Naive thymus-derived CD8-positive, alpha-beta T cell (primary cell): ENCODE data around the gene MGAT4A. TPM values are rescaled to one million over a fixed set of nuclear protein-coding genes. Genes with fewer than 3 reads are reported as not detected.

ENCODE experiments used
- ATAC-seq, 2 donors: fragments of 150-1000 bp; cut with Tn5 transposase in 1 of 2; sonication (Bioruptor Pico), chemical (Tn5 transposase) in 1 of 2; 1 replicate in 1 of 2; 2 replicates in 1 of 2; pipeline ENCODE4 v1.10.0; 2021; ENCODE audit warnings: mild to moderate bottlenecking in 2 of 2, moderate library complexity in 2 of 2
- POLR2A ChIA-PET: fragments of 350-600 bp; sonication (Branson Sonifier 250); formaldehyde crosslinking; loops from one replicate; lab custom pipeline; 2021; ENCODE audit warnings: antibody characterized with exemption; lab: Charles Lee
- DNase-seq, 10 donors: peaks; one replicate each; pipeline versions ENCODE4 v3.0.0 to v3.0.0-alpha.2; 2020 to 2022
- H3K27ac Mint-ChIP-seq, 10 donors: one replicate each; pipeline ENCODE4 v1.8.0; 2020 to 2022; ENCODE audit warnings: mild to moderate bottlenecking in 10 of 10, mixed read lengths in 10 of 10, moderate library complexity in 4 of 10, inconsistent platforms in 1 of 10
- H3K27me3 Mint-ChIP-seq, 5 donors: one replicate each; pipeline ENCODE4 v1.8.0; 2021 to 2022; ENCODE audit warnings: mixed read lengths in 5 of 5
- H3K36me3 Mint-ChIP-seq, 3 donors: one replicate each; pipeline ENCODE4 v1.8.0; 2020 to 2022; ENCODE audit warnings: mixed read lengths in 3 of 3, mild to moderate bottlenecking in 2 of 3, inconsistent platforms in 1 of 3
- H3K4me1 Mint-ChIP-seq, 4 donors: one replicate each; pipeline ENCODE4 v1.8.0; 2021 to 2022; ENCODE audit warnings: mixed read lengths in 4 of 4
- H3K4me3 Mint-ChIP-seq, 10 donors: one replicate each; pipeline ENCODE4 v1.8.0; 2020 to 2022; ENCODE audit warnings: mild to moderate bottlenecking in 10 of 10, mixed read lengths in 10 of 10, moderate library complexity in 6 of 10, inconsistent platforms in 1 of 10
- H3K9me3 Mint-ChIP-seq, 9 donors: one replicate each; pipeline ENCODE4 v1.8.0; 2020 to 2022; ENCODE audit warnings: mixed read lengths in 9 of 9, mild to moderate bottlenecking in 3 of 9, inconsistent platforms in 1 of 9, moderate library complexity in 1 of 9
- polyA plus RNA-seq, 3 donors: library from polyadenylated mRNA; unstranded; fragments of 300-500 nt; fragmentation: Illumina TruSeq; gene quantifications; one replicate each; pipeline ENCODE4 v1.2.3, GENCODE V29; 2021
- total RNA-seq, 8 experiments: library from RNA in 2 of 8; stranded (reverse) in 2 of 8; gene quantifications; one replicate each; pipeline ENCODE4 v1.2.3 and lab custom pipeline; 2021 to 2026

Gene MGAT4A
- total RNA-seq (100 to 1,000 TPM; 291 to 295 TPM), polyA plus RNA-seq (100 to 1,000 TPM; 285 to 350 (median 310) TPM), total RNA-seq (lab: John Stamatoyannopoulos, UW) (90.9 to 512 (median 343) reads per million in 6 experiments)

GRCh38 chr2:98731041-98731893 lies at the start of gene MGAT4A:
TSS of gene MGAT4A (minus strand) at chr2:98731132. CDS start at chr2:98726332, 4,800 bp downstream.
- H3K27me3 Mint-ChIP-seq, result no peaks in the 10 kb centered on the region
- H3K9me3 Mint-ChIP-seq, result no peaks in the 10 kb centered on the region
- peaks cover 22 to 62% (median 58%) of the 10 kb centered on the region in 4 donors for H3K4me1 Mint-ChIP-seq
- DNase-seq, result peak; percentile 72 to 88 (median 82)
- peak within 1 kb of the TSS; percentile 94 to 99 (median 97) for H3K27ac Mint-ChIP-seq
- H3K36me3 Mint-ChIP-seq, result peaks cover 6 to 16% (median 9%) of the 10 kb centered on the region in 3 donors
- peak within 1 kb of the TSS; percentile 73 to 98 (median 92) for H3K4me3 Mint-ChIP-seq
- POLR2A ChIA-PET, result interaction anchor here (0.5 to 21.6 kb wide), 30 partner anchors 9 to 424 kb away, joined by 3 to 360 read pairs (median 7); partner anchors contain the start of genes COA5, LIPT1, TSGA10 and UNC50
- peak; percentile 76 to 77 for ATAC-seq

GRCh38 chr2:98778741-98779483 lies 48.0 kb upstream of the MGAT4A start:
- no peak overlapping the region for H3K27ac Mint-ChIP-seq
- POLR2A ChIA-PET, result interaction anchor here (2.5 kb wide), 1 partner anchor 48 kb away, joined by 8 read pairs; the partner anchor contains the start of gene MGAT4A
- H3K4me1 Mint-ChIP-seq, result peaks cover 5 to 24% (median 8%) of the 10 kb centered on the region in 4 donors
- peaks cover 0 to 9% (median 5%) of the 10 kb centered on the region in 3 donors for H3K36me3 Mint-ChIP-seq
- DNase-seq (no peak), ATAC-seq (no peak)
- H3K9me3 Mint-ChIP-seq, result peaks cover 0 to 15% (median 10%) of the 10 kb centered on the region in 9 donors
- no peaks in the 10 kb centered on the region for H3K27me3 Mint-ChIP-seq
- no peak overlapping the region for H3K4me3 Mint-ChIP-seq

DNA sequence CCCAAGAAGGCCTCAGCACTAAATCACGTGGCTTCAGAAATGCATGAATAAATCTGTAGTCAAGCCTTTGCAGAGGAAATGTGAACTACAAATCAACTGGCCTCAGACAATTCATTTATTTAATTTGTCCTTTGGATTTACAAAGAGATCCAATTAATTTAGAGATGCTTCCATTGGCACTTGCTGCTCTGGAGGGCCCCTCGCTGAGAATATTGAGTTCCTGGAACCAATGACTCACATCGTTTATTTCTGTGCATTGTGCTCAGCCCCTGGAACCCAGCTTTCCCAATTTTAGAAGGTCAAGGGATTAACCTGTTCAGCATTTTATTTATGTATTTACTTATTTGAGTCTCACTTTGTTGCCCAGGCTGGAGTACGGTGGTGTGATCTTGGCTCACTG lies 47.2 kb upstream of the MGAT4A start:
- peaks cover 11 to 32% (median 15%) of the 10 kb centered on the region in 4 donors for H3K4me1 Mint-ChIP-seq
- H3K27me3 Mint-ChIP-seq, result no peaks in the 10 kb centered on the region
- ATAC-seq, result no peak

DNA sequence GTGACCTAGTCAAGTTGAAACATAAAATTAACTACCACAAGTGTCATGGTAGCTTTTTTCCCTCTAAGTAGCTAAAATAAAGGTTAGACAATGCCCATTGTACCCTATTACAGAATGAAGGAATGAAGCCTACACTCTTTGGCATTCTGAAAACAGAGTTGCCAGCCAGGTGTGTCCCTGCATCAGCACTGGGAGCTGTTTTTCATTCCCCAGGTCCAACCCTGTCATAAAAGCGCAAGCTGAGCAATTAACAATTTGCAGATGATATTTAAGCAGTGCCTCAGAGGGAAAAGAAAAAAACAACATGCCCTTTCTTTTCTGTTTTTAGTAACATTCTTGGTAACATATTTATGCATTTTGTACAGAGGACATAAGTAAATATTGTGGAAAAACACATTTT lies 46.8 kb upstream of the MGAT4A start:
- Mint-ChIP-seq H3K36me3 (peaks cover 0 to 9% (median 5%) of the 10 kb centered on the region in 3 donors), H3K9me3 (peaks cover 0 to 15% (median 10%) of the 10 kb centered on the region in 9 donors), H3K4me3 (no peak overlapping the region), H3K4me1 (peaks cover 15 to 36% (median 20%) of the 10 kb centered on the region in 4 donors), H3K27me3 (no peaks in the 10 kb centered on the region), H3K27ac (peak overlapping the region in 2 of 10 donors; percentile 24 to 27)
- ATAC-seq (no peak), DNase-seq (no peak)
- POLR2A ChIA-PET, result interaction anchor here (0.7 to 2.5 kb wide), 3 partner anchors 9 to 47 kb away, joined by 3 to 8 read pairs (median 4); partner anchors contain the start of gene MGAT4A

More for the DNA sequence above, 47.2 kb upstream of the MGAT4A start:
- H3K36me3 Mint-ChIP-seq, result peaks cover 0 to 9% (median 5%) of the 10 kb centered on the region in 3 donors
- H3K9me3 Mint-ChIP-seq, result peaks cover 0 to 15% (median 10%) of the 10 kb centered on the region in 9 donors
- H3K4me3 Mint-ChIP-seq, result no peak overlapping the region
- POLR2A ChIA-PET, result interaction anchor here (0.7 to 2.5 kb wide), 3 partner anchors 9 to 48 kb away, joined by 3 to 8 read pairs (median 4); partner anchors contain the start of gene MGAT4A
- no peak overlapping the region for H3K27ac Mint-ChIP-seq
- no peak for DNase-seq

DNA sequence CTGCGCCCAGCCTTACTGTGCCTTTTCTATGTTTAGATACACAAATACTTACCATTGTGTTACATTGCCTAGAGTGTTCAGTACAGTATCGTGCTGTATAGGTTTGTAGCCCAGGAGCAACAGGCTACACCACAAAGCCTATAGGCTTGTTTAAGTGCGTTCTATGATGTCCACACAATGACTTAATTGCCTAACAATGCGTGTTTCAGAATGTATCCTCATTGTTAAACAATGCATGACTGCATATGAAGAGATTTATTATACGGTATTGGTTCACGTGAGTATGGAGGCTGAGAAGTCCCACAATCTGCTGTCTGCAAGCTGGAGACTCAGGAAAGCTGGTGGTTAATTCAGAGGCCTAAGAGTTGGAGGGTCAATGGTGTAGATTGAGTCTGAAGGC lies 46.1 kb upstream of the MGAT4A start:
- peaks cover 0 to 6% (median 5%) of the 10 kb centered on the region in 3 donors for H3K36me3 Mint-ChIP-seq
- no peaks in the 10 kb centered on the region for H3K27me3 Mint-ChIP-seq
- H3K9me3 Mint-ChIP-seq, result peaks cover 0 to 10% (median 6%) of the 10 kb centered on the region in 9 donors
- no peak for ATAC-seq
- peak overlapping the region in 3 of 10 donors; percentile 8 to 46 (median 20) for H3K27ac Mint-ChIP-seq
- peaks cover 20 to 42% (median 26%) of the 10 kb centered on the region in 4 donors for H3K4me1 Mint-ChIP-seq
- POLR2A ChIA-PET, result interaction anchor here (1.1 to 2.5 kb wide), 2 partner anchors 10 to 47 kb away, joined by 4 to 8 read pairs; partner anchors contain the start of gene MGAT4A
- no peak overlapping the region for H3K4me3 Mint-ChIP-seq
- DNase-seq, result no peak

- Mint-ChIP-seq H3K36me3 (no peaks in the 10 kb centered on the region), H3K27ac (peak overlapping the region in 4 of 10 donors; percentile 10 to 35 (median 33)), H3K9me3 (peaks cover 0 to 3% (median 0%) of the 10 kb centered on the region in 9 donors), H3K4me3 (no peak overlapping the region), H3K4me1 (peaks cover 27 to 51% (median 36%) of the 10 kb centered on the region in 4 donors), H3K27me3 (no peaks in the 10 kb centered on the region)
- no peak for ATAC-seq
- POLR2A ChIA-PET, result interaction anchor here (0.9 to 7.4 kb wide), 3 partner anchors 46 to 48 kb away, joined by 6 to 53 read pairs (median 8); partner anchors contain the start of gene MGAT4A
- no peak for DNase-seq
These were observed 45.2 kb upstream of the MGAT4A start for GRCh38 chr2:98776136-98776535.

GRCh38 chr2:98775146-98775986 lies 44.4 kb upstream of the MGAT4A start:
- ATAC-seq, result no peak
- Mint-ChIP-seq H3K36me3 (no peaks in the 10 kb centered on the region), H3K27ac (peak overlapping the region in 9 of 10 donors; percentile 53 to 96 (median 70)), H3K4me3 (no peak overlapping the region), H3K4me1 (peaks cover 32 to 56% (median 42%) of the 10 kb centered on the region in 4 donors), H3K27me3 (no peaks in the 10 kb centered on the region), H3K9me3 (peaks cover 0 to 3% (median 0%) of the 10 kb centered on the region in 9 donors)
- POLR2A ChIA-PET, result interaction anchor here (0.9 to 7.4 kb wide), 3 partner anchors 17 to 47 kb away, joined by 3 to 53 read pairs (median 6); no protein-coding TSS in a partner anchor
- DNase-seq, result no peak

GRCh38 chr2:98773907-98774306 lies 43.0 kb upstream of the MGAT4A start:
- POLR2A ChIA-PET, result interaction anchor here (0.9 to 11.1 kb wide), 6 partner anchors 7 to 89 kb away, joined by 3 to 360 read pairs (median 32); partner anchors contain the start of gene MGAT4A
- no peaks in the 10 kb centered on the region for H3K9me3 Mint-ChIP-seq
- H3K4me1 Mint-ChIP-seq, result peaks cover 41 to 68% (median 56%) of the 10 kb centered on the region in 4 donors
- no peaks in the 10 kb centered on the region for H3K36me3 Mint-ChIP-seq
- peak overlapping the region; percentile 96 to 100 (median 98) for H3K27ac Mint-ChIP-seq
- DNase-seq (no peak), ATAC-seq (no peak)
- H3K4me3 Mint-ChIP-seq, result peak overlapping the region in 9 of 10 donors; percentile 13 to 96 (median 93)
- no peaks in the 10 kb centered on the region for H3K27me3 Mint-ChIP-seq

GRCh38 chr2:98773169-98773568 lies 42.2 kb upstream of the MGAT4A start:
- POLR2A ChIA-PET, result interaction anchor here (0.9 to 11.1 kb wide), 9 partner anchors 8 to 117 kb away, joined by 3 to 360 read pairs (median 12); partner anchors contain the start of gene MGAT4A
- ATAC-seq (no peak), DNase-seq (no peak)
- no peaks in the 10 kb centered on the region for H3K9me3 Mint-ChIP-seq
- peak overlapping the region; percentile 96 to 100 (median 98) for H3K27ac Mint-ChIP-seq
- H3K36me3 Mint-ChIP-seq, result no peaks in the 10 kb centered on the region
- H3K4me1 Mint-ChIP-seq, result peaks cover 48 to 75% (median 63%) of the 10 kb centered on the region in 4 donors
- no peaks in the 10 kb centered on the region for H3K27me3 Mint-ChIP-seq
- peak overlapping the region; percentile 82 to 96 (median 93) for H3K4me3 Mint-ChIP-seq

DNA sequence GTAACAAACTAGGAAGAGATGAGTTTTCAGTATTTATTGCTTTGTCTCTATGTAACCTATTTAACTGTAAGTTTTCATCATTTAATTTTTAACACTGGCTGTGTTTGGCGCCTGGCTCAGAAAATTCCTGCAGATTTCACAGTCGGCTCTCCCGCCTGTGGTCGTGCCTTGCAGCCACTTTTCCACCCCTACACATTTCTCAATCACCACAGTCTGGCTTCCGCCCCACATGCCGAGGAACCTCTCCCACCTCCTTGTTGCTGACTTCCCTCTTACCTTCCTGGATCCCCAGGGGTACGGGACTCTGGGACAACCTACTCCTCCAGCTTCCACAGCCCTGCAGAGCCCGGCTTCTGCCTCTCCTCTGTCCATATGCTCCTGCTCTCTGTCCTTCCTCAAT lies 41.6 kb upstream of the MGAT4A start:
- DNase-seq (no peak), ATAC-seq (no peak)
- Mint-ChIP-seq H3K27ac (peak overlapping the region; percentile 96 to 100 (median 98)), H3K27me3 (no peaks in the 10 kb centered on the region), H3K4me3 (peak overlapping the region; percentile 82 to 96 (median 93)), H3K4me1 (peaks cover 49 to 81% (median 68%) of the 10 kb centered on the region in 4 donors), H3K36me3 (no peaks in the 10 kb centered on the region), H3K9me3 (no peaks in the 10 kb centered on the region)
- POLR2A ChIA-PET, result interaction anchor here (0.9 to 11.1 kb wide), 15 partner anchors 9 to 123 kb away, joined by 4 to 360 read pairs (median 9); partner anchors contain the start of gene MGAT4A
